ENCODE results near the gene CAPN5. TPM values are rescaled to one million over a fixed set of nuclear protein-coding genes. Genes with fewer than 3 reads are reported as not detected.

The CAPN5 gene
- total RNA-seq, 1 experiment from 2014 or later = 22.3 TPM

DNA sequence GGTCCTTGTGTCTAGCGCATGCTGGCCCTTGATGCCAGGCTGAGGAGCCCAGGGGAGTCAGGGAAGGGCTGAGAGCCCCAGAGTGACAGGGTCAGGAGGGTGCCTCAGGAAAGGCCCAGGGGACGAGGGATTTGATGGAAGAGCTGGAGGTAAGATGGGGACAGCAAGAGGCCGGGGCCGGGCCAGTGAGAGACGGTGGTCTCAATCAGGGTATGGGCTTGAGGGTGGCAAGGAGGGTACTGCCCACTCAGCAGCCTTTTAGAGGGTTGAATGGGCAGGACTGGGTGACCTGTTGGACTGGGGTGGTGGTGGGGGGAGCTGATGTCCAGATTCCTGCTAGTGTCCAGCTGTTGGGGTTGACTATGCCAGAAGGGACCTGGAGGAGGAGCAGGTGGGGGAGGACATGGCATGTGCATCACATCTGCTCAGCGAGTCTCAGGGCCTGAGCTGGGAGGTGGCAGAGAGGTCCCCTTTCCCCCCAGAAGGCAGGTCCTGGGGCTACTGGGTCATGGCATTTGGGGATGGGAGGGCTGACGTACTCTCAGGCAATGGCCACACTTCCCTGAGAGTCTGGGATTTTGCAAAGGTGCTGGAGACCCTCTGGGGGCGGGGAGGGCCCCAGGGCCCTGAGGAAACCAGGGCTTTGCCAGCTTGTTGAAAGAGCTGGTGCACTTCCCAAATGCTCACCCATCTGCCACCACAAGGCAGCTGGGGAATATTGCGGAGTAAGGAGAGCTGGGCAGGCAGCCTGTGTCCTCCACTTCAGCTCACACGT, 79.7 kb downstream of the CAPN5 start:
- intact Hi-C loops (cut with micrococcal nuclease; ENCODE audit: unreplicated experiment) = no loop called here
- DNase-seq = no peak
- TF ChIP-seq, protein P1, sequence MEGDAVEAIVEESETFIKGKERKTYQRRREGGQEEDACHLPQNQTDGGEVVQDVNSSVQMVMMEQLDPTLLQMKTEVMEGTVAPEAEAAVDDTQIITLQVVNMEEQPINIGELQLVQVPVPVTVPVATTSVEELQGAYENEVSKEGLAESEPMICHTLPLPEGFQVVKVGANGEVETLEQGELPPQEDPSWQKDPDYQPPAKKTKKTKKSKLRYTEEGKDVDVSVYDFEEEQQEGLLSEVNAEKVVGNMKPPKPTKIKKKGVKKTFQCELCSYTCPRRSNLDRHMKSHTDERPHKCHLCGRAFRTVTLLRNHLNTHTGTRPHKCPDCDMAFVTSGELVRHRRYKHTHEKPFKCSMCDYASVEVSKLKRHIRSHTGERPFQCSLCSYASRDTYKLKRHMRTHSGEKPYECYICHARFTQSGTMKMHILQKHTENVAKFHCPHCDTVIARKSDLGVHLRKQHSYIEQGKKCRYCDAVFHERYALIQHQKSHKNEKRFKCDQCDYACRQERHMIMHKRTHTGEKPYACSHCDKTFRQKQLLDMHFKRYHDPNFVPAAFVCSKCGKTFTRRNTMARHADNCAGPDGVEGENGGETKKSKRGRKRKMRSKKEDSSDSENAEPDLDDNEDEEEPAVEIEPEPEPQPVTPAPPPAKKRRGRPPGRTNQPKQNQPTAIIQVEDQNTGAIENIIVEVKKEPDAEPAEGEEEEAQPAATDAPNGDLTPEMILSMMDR (IDR thresholded peaks at IDR 0.05; ENCODE audit: unreplicated experiment) = no peak
- CTCF ChIA-PET = interaction anchor here (0.9 kb wide), 1 partner anchor 9 kb away, joined by 3 read pairs; no protein-coding TSS in a partner anchor
- Mint-ChIP-seq H3K4me3 (ENCODE audit: low read depth, unreplicated experiment) (no peak overlapping the region), H3K4me1 (ENCODE audit: low read depth, unreplicated experiment) (peaks cover 6% of the 10 kb centered on the region), H3K27ac (ENCODE audit: unreplicated experiment) (no peak overlapping the region), H3K36me3 (ENCODE audit: insufficient read depth, unreplicated experiment) (no peaks in the 10 kb centered on the region), H3K27me3 (ENCODE audit: unreplicated experiment) (peaks cover 51% of the 10 kb centered on the region), H3K9me3 (ENCODE audit: low read depth, unreplicated experiment) (no peaks in the 10 kb centered on the region)
- BruUV-seq (replicated peaks) = no TSS peak

DNA sequence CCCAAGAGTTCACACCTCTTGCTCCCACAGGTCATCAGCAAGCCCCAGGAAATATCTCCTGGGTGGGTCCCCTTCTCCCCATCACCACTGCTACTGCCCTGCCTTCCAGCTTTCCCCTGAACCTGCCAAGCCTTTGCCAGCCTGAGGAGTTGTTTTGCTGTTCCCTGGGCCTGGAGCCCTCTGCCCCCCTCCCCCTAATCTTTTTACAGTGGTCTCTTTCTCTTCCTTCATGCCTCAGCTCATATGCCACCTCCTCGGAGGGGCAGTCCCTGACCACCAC, 80.2 kb downstream of the CAPN5 start:
- peaks cover 53% of the 10 kb centered on the region for H3K27me3 Mint-ChIP-seq (ENCODE audit: unreplicated experiment)
- intact Hi-C loops (cut with micrococcal nuclease; ENCODE audit: unreplicated experiment) = no loop called here
- no peaks in the 10 kb centered on the region for H3K36me3 Mint-ChIP-seq (ENCODE audit: insufficient read depth, unreplicated experiment)
- BruUV-seq (replicated peaks) = no TSS peak
- CTCF ChIA-PET = interaction anchor here (0.7 kb wide), 1 partner anchor 435 kb away, joined by 10 read pairs; no protein-coding TSS in a partner anchor
- H3K4me1 Mint-ChIP-seq (ENCODE audit: low read depth, unreplicated experiment) = peaks cover 6% of the 10 kb centered on the region
- DNase-seq = no peak
- no peak overlapping the region for H3K27ac Mint-ChIP-seq (ENCODE audit: unreplicated experiment)
- TF ChIP-seq, protein P1 (IDR thresholded peaks at IDR 0.05; ENCODE audit: unreplicated experiment) = no peak
- no peak overlapping the region for H3K4me3 Mint-ChIP-seq (ENCODE audit: low read depth, unreplicated experiment)
- H3K9me3 Mint-ChIP-seq (ENCODE audit: low read depth, unreplicated experiment) = no peaks in the 10 kb centered on the region

DNA sequence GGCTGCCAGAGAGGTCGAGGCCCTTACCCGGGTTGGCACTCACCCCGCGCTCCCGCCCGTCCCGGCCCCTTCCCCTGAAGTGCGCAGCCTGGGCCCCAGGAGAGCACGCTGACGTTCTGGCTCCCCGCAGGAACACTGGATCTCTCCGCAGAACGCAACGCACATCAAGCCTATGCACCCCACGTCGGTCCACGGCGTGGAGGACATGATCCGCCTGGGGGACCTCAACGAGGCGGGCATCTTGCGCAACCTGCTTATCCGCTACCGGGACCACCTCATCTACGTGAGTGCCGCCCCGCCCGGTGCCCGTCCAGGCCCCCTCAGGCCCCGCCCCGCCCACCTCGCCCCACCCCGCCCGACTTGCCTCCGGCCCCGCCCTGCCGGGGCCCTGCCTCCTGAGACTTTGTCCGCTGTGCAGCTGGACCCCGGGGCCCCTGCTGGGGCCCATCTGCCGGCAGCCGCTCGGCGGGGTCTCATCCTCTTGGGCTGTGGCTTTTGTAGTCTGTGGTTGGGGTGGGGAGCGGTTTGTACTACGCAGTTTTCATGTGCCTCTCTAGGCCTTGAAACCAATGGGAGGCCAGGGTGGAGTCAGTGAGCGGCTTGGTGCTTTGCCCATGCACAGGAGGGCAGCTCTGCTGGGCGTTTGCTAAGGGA, 81.0 kb downstream of the CAPN5 start:
- no TSS peak for BruUV-seq (replicated peaks)
- H3K36me3 Mint-ChIP-seq (ENCODE audit: insufficient read depth, unreplicated experiment) = no peaks in the 10 kb centered on the region
- no peaks in the 10 kb centered on the region for H3K9me3 Mint-ChIP-seq (ENCODE audit: low read depth, unreplicated experiment)
- H3K4me3 Mint-ChIP-seq (ENCODE audit: low read depth, unreplicated experiment) = peak overlapping the region; percentile 54
- intact Hi-C loops (cut with micrococcal nuclease; ENCODE audit: unreplicated experiment) = no loop called here
- peaks cover 56% of the 10 kb centered on the region for H3K27me3 Mint-ChIP-seq (ENCODE audit: unreplicated experiment)
- CTCF ChIA-PET = interaction anchor here (0.7 kb wide), 1 partner anchor 436 kb away, joined by 10 read pairs; no protein-coding TSS in a partner anchor
- H3K4me1 Mint-ChIP-seq (ENCODE audit: low read depth, unreplicated experiment) = peaks cover 6% of the 10 kb centered on the region
- TF ChIP-seq, protein P1 (IDR thresholded peaks at IDR 0.05; ENCODE audit: unreplicated experiment) = no peak
- no peak for DNase-seq
- no peak overlapping the region for H3K27ac Mint-ChIP-seq (ENCODE audit: unreplicated experiment)

DNA sequence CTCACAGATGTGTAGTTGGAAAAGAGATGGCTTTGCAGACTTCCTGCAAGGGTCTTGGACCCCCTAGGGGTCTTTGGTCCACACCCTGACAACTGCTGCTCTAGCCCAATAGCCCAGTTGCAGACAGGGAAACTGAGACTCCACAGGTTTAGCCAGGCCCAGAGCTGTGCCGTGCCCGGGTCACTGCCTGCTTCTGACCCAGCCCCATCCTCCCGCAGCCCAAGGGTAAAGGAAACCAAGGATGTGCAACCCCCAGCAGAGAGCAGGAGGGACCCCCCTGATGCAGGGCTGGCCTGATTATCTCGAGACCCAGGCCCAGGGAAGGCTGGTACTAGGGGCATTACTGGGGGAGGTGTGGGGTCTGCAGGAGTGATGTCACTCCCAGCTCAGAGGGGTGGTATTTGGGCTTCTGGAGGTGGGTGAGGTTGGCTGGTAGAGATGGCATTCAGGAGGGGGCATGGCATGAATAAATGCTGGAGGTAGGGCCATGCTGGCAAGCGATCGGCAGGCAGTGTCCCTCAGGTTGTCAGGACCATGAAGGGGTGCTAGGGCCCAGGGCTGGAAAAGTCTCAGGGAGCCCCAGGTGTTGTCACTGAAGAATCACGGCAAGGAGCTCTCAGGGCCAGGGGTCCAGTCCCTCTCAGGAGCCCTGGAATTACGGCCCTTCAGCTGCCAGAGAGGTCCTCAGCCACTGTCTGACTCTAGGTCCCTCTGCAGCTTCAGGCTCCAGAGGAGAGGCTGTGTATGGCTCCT, 82.4 kb downstream of the CAPN5 start:
- CTCF ChIA-PET = no interaction called here
- DNase-seq = no peak
- Mint-ChIP-seq H3K36me3 (ENCODE audit: insufficient read depth, unreplicated experiment) (no peaks in the 10 kb centered on the region), H3K9me3 (ENCODE audit: low read depth, unreplicated experiment) (no peaks in the 10 kb centered on the region), H3K27ac (ENCODE audit: unreplicated experiment) (no peak overlapping the region), H3K4me3 (ENCODE audit: low read depth, unreplicated experiment) (no peak overlapping the region), H3K27me3 (ENCODE audit: unreplicated experiment) (peaks cover 60% of the 10 kb centered on the region), H3K4me1 (ENCODE audit: low read depth, unreplicated experiment) (peaks cover 6% of the 10 kb centered on the region)
- BruUV-seq (replicated peaks) = no TSS peak
- intact Hi-C loops (cut with micrococcal nuclease; ENCODE audit: unreplicated experiment) = no loop called here
- TF ChIP-seq, protein P1 (IDR thresholded peaks at IDR 0.05; ENCODE audit: unreplicated experiment) = no peak

Measured in Calu3 (cell line).